Left cardiac atrium (tissue), 4 donors: ENCODE measurements around the gene MYCBPAP. TPM values are rescaled to one million over a fixed set of nuclear protein-coding genes. Genes with fewer than 3 reads are reported as not detected.

ENCODE experiments used
- ATAC-seq, 2 donors: fragments of 200-7000 bp; cut with Tn5 transposase; one replicate each; pipeline ENCODE4 v1.9.1; 2020; ENCODE audit warnings: mild to moderate bottlenecking in 2 of 2, moderate library complexity in 2 of 2
- DNase-seq: peaks from one replicate; pipeline ENCODE4 v3.0.0-alpha.2; 2020
- intact Hi-C, 2 donors: fragments of 100-400 bp; cut with DNase I; formaldehyde crosslinking; loops; one replicate each; pipeline versions ENCODE4 v1.14.1 to v1.15.1; 2022 to 2023
- total RNA-seq, 2 donors: library from RNA; stranded (reverse); fragmentation: NEBNext Ultra II Directional; extraction: Animal tissue kit (Norgen Biotek cat#: 25700); gene quantifications; one replicate each; pipeline ENCODE4 v1.2.1, GENCODE V29; 2021
- donor health status: DM: no; HTN: yes; CAD: no.
- donor health status: DM: no; HTN: yes; CAD: no; lungs with severe emphysema.
- donor health status: DM: yes; HTN: yes; CAD: no.
- donor health status: Dilated cardiomyopathy.

MYCBPAP gene
- total RNA-seq, 2 donors from 2014 or later = 0.39 to 0.59 TPM

GRCh38 chr17:50541716-50542688 is 33.8 kb downstream of the MYCBPAP start:
- intact Hi-C loops = loop anchor here (10.0 kb wide), 3 partner anchors 57 to 413 kb away; no protein-coding TSS in a partner anchor
- DNase-seq = peak; percentile 90

GRCh38 chr17:50542795-50543774 is 34.8 kb downstream of the MYCBPAP start:
- DNase-seq = no peak
- intact Hi-C loops = loop anchor here (10.0 kb wide), 3 partner anchors 58 to 412 kb away; no protein-coding TSS in a partner anchor
- no peak for ATAC-seq

More at GRCh38 chr17:50541716-50542688, 33.8 kb downstream of the MYCBPAP start:
- peak; percentile 95 for ATAC-seq

- intact Hi-C loops = loop anchor here (10.0 kb wide), 3 partner anchors 60 to 410 kb away; no protein-coding TSS in a partner anchor
- ATAC-seq (no peak), DNase-seq (no peak)
These were observed 36.3 kb downstream of the MYCBPAP start for GRCh38 chr17:50544516-50544915.

GRCh38 chr17:50545311-50545710 is 37.1 kb downstream of the MYCBPAP start:
- ATAC-seq (no peak), DNase-seq (no peak)
- intact Hi-C loops = loop anchor here (5.0 to 10.0 kb wide), 7 partner anchors 61 to 409 kb away; no protein-coding TSS in a partner anchor

- ATAC-seq = no peak
- intact Hi-C loops = loop anchor here (5.0 to 10.0 kb wide), 7 partner anchors 62 to 408 kb away; no protein-coding TSS in a partner anchor
- no peak for DNase-seq
These were observed 38.4 kb downstream of the MYCBPAP start for GRCh38 chr17:50546701-50547034.

- ATAC-seq = peak; percentile 90
- intact Hi-C loops = loop anchor here (5.0 to 10.0 kb wide), 7 partner anchors 62 to 408 kb away; no protein-coding TSS in a partner anchor
- DNase-seq = peak; percentile 93
These were observed 38.9 kb downstream of the MYCBPAP start, which contains the start of gene SPATA20 for GRCh38 chr17:50547035-50547735. Gene SPATA20 (plus strand): TSS chr17:50547174. CDS start chr17:50547209, 35 bp downstream.

- no peak for DNase-seq
- ATAC-seq = peak in 1 of 2 donors; percentile 6
These were observed 39.5 kb downstream of the MYCBPAP start for GRCh38 chr17:50547736-50548083.

GRCh38 chr17:50548831-50549230 is 40.6 kb downstream of the MYCBPAP start:
- no peak for ATAC-seq
- intact Hi-C loops = loop anchor here (5.0 to 10.0 kb wide), 7 partner anchors 64 to 406 kb away; no protein-coding TSS in a partner anchor
- DNase-seq = no peak

More at GRCh38 chr17:50547736-50548083, 39.5 kb downstream of the MYCBPAP start:
- intact Hi-C loops = loop anchor here (5.0 to 10.0 kb wide), 7 partner anchors 63 to 407 kb away; no protein-coding TSS in a partner anchor

- ATAC-seq = no peak
- intact Hi-C loops = loop anchor here (5.0 to 10.0 kb wide), 7 partner anchors 65 to 405 kb away; no protein-coding TSS in a partner anchor
- no peak for DNase-seq
These were observed 41.2 kb downstream of the MYCBPAP start for GRCh38 chr17:50549256-50549941.

GRCh38 chr17:50549969-50550368 is 41.7 kb downstream of the MYCBPAP start:
- no peak for ATAC-seq
- intact Hi-C loops = loop anchor here (1.0 to 10.0 kb wide), 9 partner anchors 62 to 405 kb away; no protein-coding TSS in a partner anchor
- DNase-seq = no peak

GRCh38 chr17:50550661-50551432 is 42.6 kb downstream of the MYCBPAP start:
- ATAC-seq = peak; percentile 64 to 72
- intact Hi-C loops = loop anchor here in 1 of 2 donors (1.0 to 5.0 kb wide), 2 partner anchors 61 to 75 kb away; no protein-coding TSS in a partner anchor
- DNase-seq = peak; percentile 87

- ATAC-seq (no peak), DNase-seq (no peak)
- intact Hi-C loops = loop anchor here in 1 of 2 donors (5.0 kb wide), 1 partner anchor 61 kb away; no protein-coding TSS in a partner anchor
These were observed 43.2 kb downstream of the MYCBPAP start for GRCh38 chr17:50551433-50551815.

GRCh38 chr17:50551884-50552283 is 43.6 kb downstream of the MYCBPAP start:
- no peak for ATAC-seq
- DNase-seq = no peak
- intact Hi-C loops = loop anchor here in 1 of 2 donors (5.0 kb wide), 1 partner anchor 60 kb away; no protein-coding TSS in a partner anchor

- no peak for ATAC-seq
- intact Hi-C loops = loop anchor here in 1 of 2 donors (5.0 kb wide), 1 partner anchor 58 kb away; no protein-coding TSS in a partner anchor
These were observed 46.0 kb downstream of the MYCBPAP start for GRCh38 chr17:50554201-50554600.

GRCh38 chr17:50556803-50557202 is 48.6 kb downstream of the MYCBPAP start:
- intact Hi-C loops = loop anchor here in 1 of 2 donors (5.0 kb wide), 1 partner anchor 40 kb away; no protein-coding TSS in a partner anchor
- DNase-seq = peak; percentile 69
- no peak for ATAC-seq

More at GRCh38 chr17:50554201-50554600, 46.0 kb downstream of the MYCBPAP start:
- DNase-seq = no peak

- ATAC-seq = no peak
- DNase-seq = no peak
- intact Hi-C loops = loop anchor here in 1 of 2 donors (5.0 kb wide), 1 partner anchor 40 kb away; no protein-coding TSS in a partner anchor
These were observed 49.4 kb downstream of the MYCBPAP start for GRCh38 chr17:50557630-50558029.
